ENCODE measurements around the gene ADAP1. TPM values are rescaled to one million over a fixed set of nuclear protein-coding genes. Genes with fewer than 3 reads are reported as not detected.
"Not testable (repeated sequence)": the region's sequence is repeated elsewhere in the genome, so short reads cannot be mapped to it uniquely, and the experiment has no call there.

The ADAP1 gene
- total RNA-seq, 1 experiment from 2014 or later = 173 TPM

- H3K4me3 Mint-ChIP-seq (ENCODE audit: low read depth, unreplicated experiment) = no peak overlapping the region
- no peak overlapping the region for H3K27ac Mint-ChIP-seq (ENCODE audit: unreplicated experiment)
- no peaks in the 10 kb centered on the region for H3K9me3 Mint-ChIP-seq (ENCODE audit: low read depth, unreplicated experiment)
- BruUV-seq (replicated peaks) = no TSS peak
- H3K4me1 Mint-ChIP-seq (ENCODE audit: low read depth, unreplicated experiment) = peaks cover 19% of the 10 kb centered on the region
- no peaks in the 10 kb centered on the region for H3K27me3 Mint-ChIP-seq (ENCODE audit: unreplicated experiment)
- peaks cover 81% of the 10 kb centered on the region for H3K36me3 Mint-ChIP-seq (ENCODE audit: insufficient read depth, unreplicated experiment)
- intact Hi-C loops (cut with micrococcal nuclease; ENCODE audit: unreplicated experiment) = loop anchor here (10.0 kb wide), 1 partner anchor 550 kb away; no protein-coding TSS in a partner anchor
- no peak for DNase-seq
- TF ChIP-seq, protein P1, sequence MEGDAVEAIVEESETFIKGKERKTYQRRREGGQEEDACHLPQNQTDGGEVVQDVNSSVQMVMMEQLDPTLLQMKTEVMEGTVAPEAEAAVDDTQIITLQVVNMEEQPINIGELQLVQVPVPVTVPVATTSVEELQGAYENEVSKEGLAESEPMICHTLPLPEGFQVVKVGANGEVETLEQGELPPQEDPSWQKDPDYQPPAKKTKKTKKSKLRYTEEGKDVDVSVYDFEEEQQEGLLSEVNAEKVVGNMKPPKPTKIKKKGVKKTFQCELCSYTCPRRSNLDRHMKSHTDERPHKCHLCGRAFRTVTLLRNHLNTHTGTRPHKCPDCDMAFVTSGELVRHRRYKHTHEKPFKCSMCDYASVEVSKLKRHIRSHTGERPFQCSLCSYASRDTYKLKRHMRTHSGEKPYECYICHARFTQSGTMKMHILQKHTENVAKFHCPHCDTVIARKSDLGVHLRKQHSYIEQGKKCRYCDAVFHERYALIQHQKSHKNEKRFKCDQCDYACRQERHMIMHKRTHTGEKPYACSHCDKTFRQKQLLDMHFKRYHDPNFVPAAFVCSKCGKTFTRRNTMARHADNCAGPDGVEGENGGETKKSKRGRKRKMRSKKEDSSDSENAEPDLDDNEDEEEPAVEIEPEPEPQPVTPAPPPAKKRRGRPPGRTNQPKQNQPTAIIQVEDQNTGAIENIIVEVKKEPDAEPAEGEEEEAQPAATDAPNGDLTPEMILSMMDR (IDR thresholded peaks at IDR 0.05; ENCODE audit: unreplicated experiment) = no peak
- CTCF ChIA-PET = interaction anchor here (0.6 to 1.2 kb wide), 3 partner anchors 58 to 1655 kb away, joined by 3 to 6 read pairs (median 3); no protein-coding TSS in a partner anchor
Measured at GRCh38 chr7:875051-875450, 79.4 kb downstream of the ADAP1 start.

DNA sequence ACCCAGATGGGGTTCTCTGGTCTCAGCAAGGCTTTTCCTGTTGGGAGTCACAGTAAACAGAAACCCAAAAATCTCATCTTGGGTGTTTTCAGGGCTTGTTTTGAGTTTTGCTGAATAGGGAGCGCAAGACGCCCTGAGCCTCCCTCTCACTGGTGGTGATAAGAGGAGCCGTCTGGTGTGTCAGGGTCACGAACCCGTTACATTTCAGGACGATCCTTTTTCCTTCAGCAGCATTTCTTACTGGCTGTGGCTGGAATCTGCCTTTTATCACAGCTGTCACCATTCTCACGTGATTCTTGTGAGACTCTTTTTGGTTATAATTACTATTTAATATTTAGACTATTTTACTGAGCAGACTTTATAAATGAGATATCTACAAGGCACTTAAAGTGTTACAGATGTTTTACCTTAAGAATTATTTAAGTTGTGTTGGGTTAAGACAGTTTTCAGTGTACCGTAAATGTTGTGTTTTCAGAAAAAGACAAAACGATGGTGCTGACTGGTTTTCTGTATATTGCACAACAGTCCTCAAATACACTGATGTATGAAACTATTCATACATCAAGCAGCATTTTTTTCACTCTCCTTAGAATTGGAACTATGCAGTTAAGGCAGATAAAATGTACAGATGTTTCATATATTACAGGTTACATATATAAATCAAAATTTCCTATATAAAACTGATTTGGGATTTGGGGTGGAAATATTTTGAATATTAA lies 80.3 kb downstream of the ADAP1 start:
- CTCF ChIA-PET = interaction anchor here (0.6 to 1.8 kb wide), 11 partner anchors 11 to 553 kb away, joined by 3 to 11 read pairs (median 7); partner anchors contain the start of gene SUN1
- Mint-ChIP-seq H3K9me3 (ENCODE audit: low read depth, unreplicated experiment) (no peaks in the 10 kb centered on the region), H3K27me3 (ENCODE audit: unreplicated experiment) (no peaks in the 10 kb centered on the region), H3K4me1 (ENCODE audit: low read depth, unreplicated experiment) (peaks cover 16% of the 10 kb centered on the region), H3K27ac (ENCODE audit: unreplicated experiment) (peak overlapping the region; percentile 52), H3K4me3 (ENCODE audit: low read depth, unreplicated experiment) (no peak overlapping the region), H3K36me3 (ENCODE audit: insufficient read depth, unreplicated experiment) (peaks cover 81% of the 10 kb centered on the region)
- intact Hi-C loops (cut with micrococcal nuclease; ENCODE audit: unreplicated experiment) = loop anchor here (5.0 to 10.0 kb wide), 2 partner anchors 42 to 549 kb away; partner anchors contain the start of gene SUN1
- no TSS peak for BruUV-seq (replicated peaks)
- no peak for DNase-seq
- TF ChIP-seq, protein P1 (IDR thresholded peaks at IDR 0.05; ENCODE audit: unreplicated experiment) = no peak

- Mint-ChIP-seq H3K27me3 (ENCODE audit: unreplicated experiment) (no peaks in the 10 kb centered on the region), H3K27ac (ENCODE audit: unreplicated experiment) (peak overlapping the region; percentile 52), H3K4me1 (ENCODE audit: low read depth, unreplicated experiment) (peaks cover 10% of the 10 kb centered on the region), H3K36me3 (ENCODE audit: insufficient read depth, unreplicated experiment) (peaks cover 77% of the 10 kb centered on the region), H3K9me3 (ENCODE audit: low read depth, unreplicated experiment) (no peaks in the 10 kb centered on the region), H3K4me3 (ENCODE audit: low read depth, unreplicated experiment) (no peak overlapping the region)
- intact Hi-C loops (cut with micrococcal nuclease; ENCODE audit: unreplicated experiment) = loop anchor here (1.0 to 10.0 kb wide), 3 partner anchors 41 to 549 kb away; partner anchors contain the start of gene SUN1
- no TSS peak for BruUV-seq (replicated peaks)
- TF ChIP-seq, protein P1 (IDR thresholded peaks at IDR 0.05; ENCODE audit: unreplicated experiment) = peak; percentile 98
- DNase-seq = peak; percentile 89
- CTCF ChIA-PET = interaction anchor here (0.6 to 1.8 kb wide), 12 partner anchors 10 to 552 kb away, joined by 3 to 11 read pairs (median 6); partner anchors contain the start of gene SUN1
Measured at GRCh38 chr7:873367-874002, 81.0 kb downstream of the ADAP1 start.

GRCh38 chr7:872685-873084 lies 81.8 kb downstream of the ADAP1 start:
- not testable (repeated sequence) for BruUV-seq (replicated peaks); H3K27ac Mint-ChIP-seq (ENCODE audit: unreplicated experiment)
- intact Hi-C loops (cut with micrococcal nuclease; ENCODE audit: unreplicated experiment) = loop anchor here (1.0 to 10.0 kb wide), 3 partner anchors 40 to 548 kb away; partner anchors contain the start of gene SUN1

More at GRCh38 chr7:872685-873084, 81.8 kb downstream of the ADAP1 start:
- CTCF ChIA-PET = interaction anchor here (1.0 to 1.8 kb wide), 7 partner anchors 36 to 552 kb away, joined by 3 to 11 read pairs (median 7); partner anchors contain the start of gene SUN1
- peaks cover 10% of the 10 kb centered on the region for H3K4me1 Mint-ChIP-seq (ENCODE audit: low read depth, unreplicated experiment)
- not testable (repeated sequence) for H3K4me3 Mint-ChIP-seq (ENCODE audit: low read depth, unreplicated experiment); DNase-seq; H3K9me3 Mint-ChIP-seq (ENCODE audit: low read depth, unreplicated experiment); H3K27me3 Mint-ChIP-seq (ENCODE audit: unreplicated experiment)
- peaks cover 76% of the 10 kb centered on the region for H3K36me3 Mint-ChIP-seq (ENCODE audit: insufficient read depth, unreplicated experiment)

Measured in Calu3 (cell line).